KOPT-K1 (cell line): Measurements from ENCODE around the gene ADCY7.

Source experiments
- H3K27ac ChIP-seq: fragments of 200-600 bp; sonication (generic); 2 replicates; pipeline ENCODE4 v1.5.1; 2016; ENCODE audit warnings: antibody characterized with exemption, mild to moderate bottlenecking, low read depth, low read length; ENCODE audit not compliant: poor library complexity, severe bottlenecking
- H3K36me3 ChIP-seq: fragments of 200-600 bp; sonication (generic); 2 replicates; pipeline ENCODE4 v1.5.1; 2017; ENCODE audit warnings: antibody characterized with exemption, mild to moderate bottlenecking, low read length, moderate library complexity; ENCODE audit not compliant: insufficient read depth
- H3K9me3 ChIP-seq: fragments of 200-600 bp; sonication (generic); 2 replicates; pipeline ENCODE4 v1.5.1; 2017; ENCODE audit warnings: antibody characterized with exemption, low read length, mild to moderate bottlenecking; ENCODE audit not compliant: insufficient read depth, poor library complexity, severe bottlenecking

ADCY7 gene

GRCh38 chr16:50259334-50260205, 6.8 kb upstream of the ADCY7 start:
- H3K9me3 ChIP-seq, result no peaks in the 10 kb centered on the region
- H3K36me3 ChIP-seq, result no peaks in the 10 kb centered on the region
- no peak overlapping the region for H3K27ac ChIP-seq

GRCh38 chr16:50260206-50261159, 5.9 kb upstream of the ADCY7 start:
- Histone ChIP-seq H3K27ac (no peak overlapping the region), H3K9me3 (no peaks in the 10 kb centered on the region), H3K36me3 (no peaks in the 10 kb centered on the region)

GRCh38 chr16:50261160-50261706, 5.1 kb upstream of the ADCY7 start:
- Histone ChIP-seq H3K9me3 (no peaks in the 10 kb centered on the region), H3K27ac (no peak overlapping the region), H3K36me3 (no peaks in the 10 kb centered on the region)

- Histone ChIP-seq H3K9me3 (no peaks in the 10 kb centered on the region), H3K36me3 (no peaks in the 10 kb centered on the region), H3K27ac (no peak overlapping the region)
These were observed 4.6 kb upstream of the ADCY7 start for GRCh38 chr16:50261707-50262235.

- Histone ChIP-seq H3K9me3 (no peaks in the 10 kb centered on the region), H3K36me3 (no peaks in the 10 kb centered on the region), H3K27ac (no peak overlapping the region)
These were observed 3.1 kb upstream of the ADCY7 start for GRCh38 chr16:50263060-50263909.

- Histone ChIP-seq H3K9me3 (no peaks in the 10 kb centered on the region), H3K36me3 (no peaks in the 10 kb centered on the region), H3K27ac (no peak overlapping the region)
These were observed 2.1 kb upstream of the ADCY7 start for GRCh38 chr16:50263940-50264929.

- H3K27ac ChIP-seq, result peak overlapping the region; percentile 93
- H3K9me3 ChIP-seq, result no peaks in the 10 kb centered on the region
- no peaks in the 10 kb centered on the region for H3K36me3 ChIP-seq
These were observed 1.1 kb upstream of the ADCY7 start for GRCh38 chr16:50265260-50265659.

- no peaks in the 10 kb centered on the region; the same call in 1 of the 2 replicates for H3K36me3 ChIP-seq
- no peaks in the 10 kb centered on the region for H3K9me3 ChIP-seq
- H3K27ac ChIP-seq, result peak overlapping the region; percentile 93
These were observed 525 bp upstream of the ADCY7 start for GRCh38 chr16:50265716-50266336.

- H3K27ac ChIP-seq, result peak overlapping the region; percentile 93
- H3K36me3 ChIP-seq, result no peaks in the 10 kb centered on the region; the same call in 1 of the 2 replicates
- no peaks in the 10 kb centered on the region for H3K9me3 ChIP-seq
These were observed 840 bp downstream of the ADCY7 start for GRCh38 chr16:50267151-50267631.

- peak overlapping the region; percentile 93 for H3K27ac ChIP-seq
- no peaks in the 10 kb centered on the region; the same call in 1 of the 2 replicates for H3K36me3 ChIP-seq
- H3K9me3 ChIP-seq, result no peaks in the 10 kb centered on the region
These were observed 1.3 kb downstream of the ADCY7 start for GRCh38 chr16:50267651-50268050.

- peak overlapping the region; percentile 93 for H3K27ac ChIP-seq
- no peaks in the 10 kb centered on the region; the same call in 1 of the 2 replicates for H3K36me3 ChIP-seq
- H3K9me3 ChIP-seq, result no peaks in the 10 kb centered on the region
These were observed 2.0 kb downstream of the ADCY7 start for GRCh38 chr16:50268352-50268751.

GRCh38 chr16:50269061-50269705, 2.8 kb downstream of the ADCY7 start:
- H3K36me3 ChIP-seq, result no peaks in the 10 kb centered on the region; the same call in 1 of the 2 replicates
- H3K9me3 ChIP-seq, result no peaks in the 10 kb centered on the region
- H3K27ac ChIP-seq, result no peak overlapping the region
